Stomach (tissue), 9 donors: ENCODE measurements around the gene CIART. TPM values are rescaled to one million over a fixed set of nuclear protein-coding genes. Genes with fewer than 3 reads are reported as not detected.

ENCODE experiments used
- DNase-seq, 2 donors: peaks; one replicate each; pipeline versions ENCODE4 v3.0.0 to v3.0.0-alpha.2; 2013 to 2019
- H3K27ac ChIP-seq, 5 donors: fragments of 200-600 bp in 4 of 5; sonication (generic) in 4 of 5; one replicate each; pipeline ENCODE4 v1.5.1; 2013 to 2019; ENCODE audit warnings: mild to moderate bottlenecking in 1 of 5, moderate library complexity in 1 of 5
- H3K27me3 ChIP-seq, 3 donors: fragments of 200-600 bp; sonication (generic); one replicate each; pipeline ENCODE4 v1.5.1; 2017 to 2019; ENCODE audit warnings: mixed run types in 1 of 3
- H3K36me3 ChIP-seq, 4 donors: fragments of 200-600 bp; sonication (generic); 1 replicate in 3 of 4; 2 replicates in 1 of 4; pipeline ENCODE4 v1.5.1; 2016 to 2019
- H3K4me1 ChIP-seq, 4 donors: fragments of 200-600 bp; sonication (generic); one replicate each; pipeline ENCODE4 v1.5.1; 2016 to 2019
- H3K4me3 ChIP-seq, 4 donors: fragments of 200-600 bp; sonication (generic) in 3 of 4; one replicate each; pipeline ENCODE4 v1.5.1; 2016 to 2019; ENCODE audit warnings: mild to moderate bottlenecking in 1 of 4
- H3K9me3 ChIP-seq, 4 donors: fragments of 200-600 bp; sonication (generic); one replicate each; pipeline ENCODE4 v1.5.1; 2016 to 2019
- CTCF ChIP-seq, 7 experiments: fragments of 450-650 bp in 4 of 7; fragments of 200-600 bp in 3 of 7; sonication (generic) in 3 of 7; IDR thresholded peaks; one replicate each; pipeline ENCODE4 v1.5.1; 2016 to 2019; ENCODE audit warnings: antibody characterized with exemption in 7 of 7, control low read depth in 2 of 7, mild to moderate bottlenecking in 1 of 7
- EP300 ChIP-seq: sonication (generic); formaldehyde crosslinking; IDR thresholded peaks from one replicate; pipeline ENCODE4 v1.6.1; 2017; ENCODE audit warnings: antibody characterized with exemption
- POLR2A ChIP-seq, 4 donors: fragments of 450-650 bp; IDR thresholded peaks; one replicate each; pipeline ENCODE4 v1.6.1; 2016; ENCODE audit warnings: antibody characterized with exemption in 4 of 4, control low read depth in 2 of 4, mild to moderate bottlenecking in 1 of 4, moderate library complexity in 1 of 4
- POLR2AphosphoS5 ChIP-seq, 3 donors: sonication (generic); formaldehyde crosslinking; IDR thresholded peaks; one replicate each; pipeline ENCODE4 v1.6.1; 2016; ENCODE audit warnings: antibody characterized with exemption in 3 of 3
- WGBS, 5 donors: extraction: QIAGEN DNeasy Blood & Tissue Kit in 3 of 5; methylation state at CpG; one replicate each; pipeline versions ENCODE4 v1.1.5 to v1.1.7; 2013 to 2018; 5-methylcytosine and 5-hydroxymethylcytosine counted together
- intact Hi-C: fragments of 100-400 bp; cut with DNase I; formaldehyde crosslinking; loops from one replicate; pipeline ENCODE4 v1.15.1; 2023; ENCODE audit warnings: low total_unique reads
- polyA plus RNA-seq, 3 donors: library from polyadenylated mRNA; stranded (reverse); fragments of 200-250 nt; gene quantifications; one replicate each; pipeline ENCODE4 v1.2.3, GENCODE V29; 2013
- total RNA-seq, 5 donors: library from RNA; depleted of rRNA; stranded (reverse); fragments of >200 nt; gene quantifications; one replicate each; pipeline versions ENCODE4 v1.1.0 to v1.2.3, GENCODE V29; 2014 to 2016
- donor health status: healthy with polysubstance abuse.
- donor health status: Bipolar disorder and iron deficiency.
- donor health status: healthy.

The CIART gene
- total and polyA plus RNA-seq, 8 donors, result 2.7 to 31.5 (median 4.0) TPM; not detected in 1

- peak overlapping the region; percentile 81 to 99 (median 94) for H3K27ac ChIP-seq
- TF ChIP-seq POLR2AphosphoS5 (IDR thresholded peaks at IDR 0.05) (no peak), EP300 (no peak), CTCF (IDR thresholded peaks at IDR 0.05) (no peak), POLR2A (IDR thresholded peaks at IDR 0.05) (no peak)
- intact Hi-C loops, result no loop called here
- H3K4me3 ChIP-seq, result peak overlapping the region; percentile 78 to 95 (median 90)
- no peak for DNase-seq
- H3K4me1 ChIP-seq, result peaks cover 4 to 30% (median 16%) of the 10 kb centered on the region in 4 donors
- peaks cover 4 to 19% (median 18%) of the 10 kb centered on the region in 4 donors for H3K36me3 ChIP-seq
- no peaks in the 10 kb centered on the region for H3K9me3 ChIP-seq
- 0 to 1% (median 0%) methylated on average over 9 of the region's 9 CpGs for WGBS, 5 donors
- no peaks in the 10 kb centered on the region for H3K27me3 ChIP-seq
Measured at GRCh38 chr1:150234309-150234565, 48.1 kb upstream of the CIART start.

- H3K27me3 ChIP-seq, result no peaks in the 10 kb centered on the region
- peaks cover 4 to 30% (median 16%) of the 10 kb centered on the region in 4 donors for H3K4me1 ChIP-seq
- no peaks in the 10 kb centered on the region for H3K9me3 ChIP-seq
- intact Hi-C loops, result no loop called here
- H3K4me3 ChIP-seq, result peak overlapping the region; percentile 78 to 95 (median 90)
- 0 to 1% (median 0%) methylated on average over 56 to 78 of the region's 78 CpGs for WGBS, 5 donors
- TF ChIP-seq POLR2AphosphoS5 (IDR thresholded peaks at IDR 0.05) (peak; percentile 42 to 74 (median 72)), POLR2A (IDR thresholded peaks at IDR 0.05) (peak in 2 of 4 donors; percentile 40 to 42), EP300 (no peak), CTCF (IDR thresholded peaks at IDR 0.05) (no peak)
- peak; percentile 77 to 91 for DNase-seq
- H3K36me3 ChIP-seq, result peaks cover 0 to 15% (median 13%) of the 10 kb centered on the region in 4 donors
- H3K27ac ChIP-seq, result peak overlapping the region; percentile 81 to 99 (median 94)
Measured at GRCh38 chr1:150234566-150235293, 47.6 kb upstream of the CIART start.

- TF ChIP-seq CTCF (IDR thresholded peaks at IDR 0.05) (no peak), POLR2A (IDR thresholded peaks at IDR 0.05) (no peak), EP300 (no peak), POLR2AphosphoS5 (IDR thresholded peaks at IDR 0.05) (no peak)
- Histone ChIP-seq H3K27me3 (no peaks in the 10 kb centered on the region), H3K9me3 (no peaks in the 10 kb centered on the region), H3K4me3 (peak overlapping the region; percentile 78 to 95 (median 90)), H3K4me1 (peaks cover 4 to 30% (median 16%) of the 10 kb centered on the region in 4 donors), H3K36me3 (peaks cover 0 to 10% (median 9%) of the 10 kb centered on the region in 4 donors), H3K27ac (peak overlapping the region; percentile 81 to 99 (median 94))
- peak in 1 of 2 donors; percentile 69 for DNase-seq
- WGBS, 5 donors, result 0 to 1% (median 1%) methylated on average over 23 to 27 of the region's 27 CpGs
- intact Hi-C loops, result no loop called here
Measured at GRCh38 chr1:150235294-150235851, 47.0 kb upstream of the CIART start.

- DNase-seq, result peak; percentile 94 to 99
- 0% methylated on average over 33 of the region's 33 CpGs for WGBS, 5 donors
- intact Hi-C loops, result no loop called here
- peak in 2 of 4 donors; percentile 68 to 71 for TF ChIP-seq POLR2A (IDR thresholded peaks at IDR 0.05)
- peak; percentile 79 to 92 (median 91) for TF ChIP-seq POLR2AphosphoS5 (IDR thresholded peaks at IDR 0.05)
- peak in 1 of 7 experiments; percentile 8 for TF ChIP-seq CTCF (IDR thresholded peaks at IDR 0.05)
- TF ChIP-seq EP300, result no peak
- Histone ChIP-seq H3K4me1 (peaks cover 4 to 30% (median 16%) of the 10 kb centered on the region in 4 donors), H3K36me3 (peaks cover 0 to 5% (median 3%) of the 10 kb centered on the region in 4 donors), H3K27ac (peak within 1 kb of the TSS; percentile 81 to 99 (median 94)), H3K9me3 (no peaks in the 10 kb centered on the region), H3K4me3 (peak within 1 kb of the TSS; percentile 78 to 95 (median 90)), H3K27me3 (no peaks in the 10 kb centered on the region)
Measured at GRCh38 chr1:150235852-150236613, 46.3 kb upstream of the CIART start, which contains the start of gene ANP32E. ANP32E (minus strand) TSS chr1:150236112; CDS start chr1:150235786, 326 bp downstream.
